ENCODE results near the gene LONP2. TPM values are rescaled to one million over a fixed set of nuclear protein-coding genes. Genes with fewer than 3 reads are reported as not detected.

The LONP2 gene
- total RNA-seq, 1 donor from 2014 or later, result 50.7 TPM

GRCh38 chr16:48383009-48383876 lies 139.1 kb downstream of the LONP2 start:
- H3K27me3 Mint-ChIP-seq (ENCODE audit: low read depth, unreplicated experiment), result no peaks in the 10 kb centered on the region
- Histone ChIP-seq H2AFZ (ENCODE audit: low read depth, low read length) (no peak overlapping the region), H3K27ac (ENCODE audit: low read depth, low read length) (peak overlapping the region; percentile 81), H3K9ac (ENCODE audit: low read length) (peak overlapping the region; percentile 88), H3K4me3 (ENCODE audit: insufficient read depth, low read depth, low read length) (peak overlapping the region; percentile 91), H3K27me3 (ENCODE audit: insufficient read depth, low read length) (no peaks in the 10 kb centered on the region), H3K9me3 (ENCODE audit: insufficient read depth, low read depth, low read length) (no peaks in the 10 kb centered on the region), H3K4me1 (ENCODE audit: insufficient read depth, low read length) (peaks cover 4% of the 10 kb centered on the region), H3K36me3 (ENCODE audit: insufficient read depth, low read length) (no peaks in the 10 kb centered on the region), H3K79me2 (ENCODE audit: insufficient read depth, low read length) (peaks cover 62% of the 10 kb centered on the region), H4K20me1 (ENCODE audit: insufficient read depth, low read length) (peaks cover 60% of the 10 kb centered on the region), H3K4me2 (ENCODE audit: low read length) (peak overlapping the region; percentile 91)
- H3K4me3 Mint-ChIP-seq (ENCODE audit: unreplicated experiment), result peak overlapping the region; percentile 99
- TF ChIP-seq, protein P1, sequence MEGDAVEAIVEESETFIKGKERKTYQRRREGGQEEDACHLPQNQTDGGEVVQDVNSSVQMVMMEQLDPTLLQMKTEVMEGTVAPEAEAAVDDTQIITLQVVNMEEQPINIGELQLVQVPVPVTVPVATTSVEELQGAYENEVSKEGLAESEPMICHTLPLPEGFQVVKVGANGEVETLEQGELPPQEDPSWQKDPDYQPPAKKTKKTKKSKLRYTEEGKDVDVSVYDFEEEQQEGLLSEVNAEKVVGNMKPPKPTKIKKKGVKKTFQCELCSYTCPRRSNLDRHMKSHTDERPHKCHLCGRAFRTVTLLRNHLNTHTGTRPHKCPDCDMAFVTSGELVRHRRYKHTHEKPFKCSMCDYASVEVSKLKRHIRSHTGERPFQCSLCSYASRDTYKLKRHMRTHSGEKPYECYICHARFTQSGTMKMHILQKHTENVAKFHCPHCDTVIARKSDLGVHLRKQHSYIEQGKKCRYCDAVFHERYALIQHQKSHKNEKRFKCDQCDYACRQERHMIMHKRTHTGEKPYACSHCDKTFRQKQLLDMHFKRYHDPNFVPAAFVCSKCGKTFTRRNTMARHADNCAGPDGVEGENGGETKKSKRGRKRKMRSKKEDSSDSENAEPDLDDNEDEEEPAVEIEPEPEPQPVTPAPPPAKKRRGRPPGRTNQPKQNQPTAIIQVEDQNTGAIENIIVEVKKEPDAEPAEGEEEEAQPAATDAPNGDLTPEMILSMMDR (IDR thresholded peaks at IDR 0.05; ENCODE audit: insufficient read depth, low read depth, low read length), result no peak
- no peak for TF ChIP-seq EZH2 (IDR thresholded peaks at IDR 0.05; ENCODE audit: insufficient read depth, low read length)
- no peaks in the 10 kb centered on the region for H3K9me3 Mint-ChIP-seq (ENCODE audit: unreplicated experiment)
- peaks cover 10% of the 10 kb centered on the region for H3K4me1 Mint-ChIP-seq (ENCODE audit: low read depth, unreplicated experiment)
- DNase-seq (ENCODE audit: low read depth), result no peak
- H3K36me3 Mint-ChIP-seq (ENCODE audit: low read depth, unreplicated experiment), result no peaks in the 10 kb centered on the region
- no peak for FAIRE-seq
- H3K27ac Mint-ChIP-seq (ENCODE audit: unreplicated experiment), result peak overlapping the region; percentile 98

DNA sequence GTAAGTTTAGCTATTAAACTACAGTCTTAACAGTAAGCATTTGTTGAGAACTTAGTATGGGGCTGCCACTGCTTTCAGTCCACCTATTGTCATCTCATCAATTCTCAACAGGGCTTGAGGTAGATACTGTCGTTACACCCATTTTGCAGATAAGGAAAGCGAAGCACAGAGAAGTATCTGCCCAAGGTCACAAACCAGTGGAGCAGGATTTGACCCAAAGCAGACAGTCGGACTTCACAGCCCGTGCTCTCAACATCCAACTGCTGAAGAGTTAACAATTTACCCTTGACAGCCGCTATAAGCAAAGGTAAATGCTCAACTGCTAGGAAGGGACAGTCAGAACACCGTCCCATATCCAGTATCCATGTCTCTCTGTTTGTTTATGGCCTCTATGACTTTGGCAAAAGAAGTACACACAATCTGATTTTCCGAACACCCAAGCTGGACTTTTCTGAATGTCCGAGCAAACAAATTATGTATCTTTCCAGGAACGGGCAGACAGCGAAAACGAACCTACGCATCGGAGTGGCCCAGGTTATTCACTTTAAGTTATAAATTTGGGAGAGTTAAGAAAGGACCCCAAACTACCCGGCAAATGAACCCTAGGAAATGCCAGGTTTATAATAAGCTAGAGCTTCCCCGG lies 139.9 kb downstream of the LONP2 start:
- Histone ChIP-seq H2AFZ (ENCODE audit: low read depth, low read length) (no peak overlapping the region), H3K36me3 (ENCODE audit: insufficient read depth, low read length) (no peaks in the 10 kb centered on the region), H3K27ac (ENCODE audit: low read depth, low read length) (peak overlapping the region; percentile 81), H3K9me3 (ENCODE audit: insufficient read depth, low read depth, low read length) (no peaks in the 10 kb centered on the region), H3K4me2 (ENCODE audit: low read length) (peak overlapping the region; percentile 91), H3K4me3 (ENCODE audit: insufficient read depth, low read depth, low read length) (peak overlapping the region; percentile 91), H3K9ac (ENCODE audit: low read length) (peak overlapping the region; percentile 88), H3K4me1 (ENCODE audit: insufficient read depth, low read length) (peaks cover 4% of the 10 kb centered on the region), H3K27me3 (ENCODE audit: insufficient read depth, low read length) (no peaks in the 10 kb centered on the region), H3K79me2 (ENCODE audit: insufficient read depth, low read length) (peaks cover 55% of the 10 kb centered on the region), H4K20me1 (ENCODE audit: insufficient read depth, low read length) (peaks cover 52% of the 10 kb centered on the region)
- Mint-ChIP-seq H3K4me3 (ENCODE audit: unreplicated experiment) (peak overlapping the region; percentile 99), H3K4me1 (ENCODE audit: low read depth, unreplicated experiment) (peaks cover 10% of the 10 kb centered on the region), H3K36me3 (ENCODE audit: low read depth, unreplicated experiment) (no peaks in the 10 kb centered on the region), H3K27me3 (ENCODE audit: low read depth, unreplicated experiment) (no peaks in the 10 kb centered on the region), H3K27ac (ENCODE audit: unreplicated experiment) (peak overlapping the region; percentile 98), H3K9me3 (ENCODE audit: unreplicated experiment) (no peaks in the 10 kb centered on the region)
- DNase-seq (ENCODE audit: low read depth), result peak; percentile 30
- TF ChIP-seq, protein P1 (IDR thresholded peaks at IDR 0.05; ENCODE audit: insufficient read depth, low read depth, low read length), result no peak
- no peak for TF ChIP-seq EZH2 (IDR thresholded peaks at IDR 0.05; ENCODE audit: insufficient read depth, low read length)
- no peak for FAIRE-seq

Measured in astrocyte (in vitro differentiated cells and primary cell).